PFSK-1 (cell line): Measurements from ENCODE around the gene GTF3C4.

Source experiments
- FOXP2 ChIP-seq: optimal IDR thresholded peaks from 2 replicates; pipeline ENCODE3; 2011; ENCODE audit warnings: borderline replicate concordance, control low read depth, inconsistent platforms; ENCODE audit not compliant: insufficient read depth; ENCODE audit errors: extremely low read length, extremely low read depth
- POLR2AphosphoS5 ChIP-seq: IDR thresholded peaks from 2 replicates; pipeline ENCODE4 v1.6.1; 2012; ENCODE audit warnings: low read depth, mild to moderate bottlenecking, control low read depth, low read length, moderate library complexity
- SIN3A ChIP-seq: IDR thresholded peaks from 2 replicates; pipeline ENCODE4 v1.6.1; 2012; ENCODE audit warnings: mild to moderate bottlenecking, low read length, moderate library complexity, borderline replicate concordance; ENCODE audit not compliant: insufficient read depth
- TAF1 ChIP-seq: IDR thresholded peaks from 2 replicates; pipeline ENCODE4 v1.6.1; 2012; ENCODE audit warnings: low read length, control low read depth, borderline replicate concordance; ENCODE audit not compliant: insufficient read depth
- TF ChIP-seq, protein P1 (sequence below), 2 experiments: IDR thresholded peaks; 2 replicates each; pipeline versions ENCODE4 v1.6.1 to v1.8.0; 2011 to 2012; ENCODE audit warnings: low read depth in 2 of 2, low read length in 2 of 2, control low read depth in 1 of 2, inconsistent platforms in 1 of 2, mild to moderate bottlenecking in 1 of 2, moderate library complexity in 1 of 2; ENCODE audit not compliant: insufficient read depth in 1 of 2

The GTF3C4 gene

DNA sequence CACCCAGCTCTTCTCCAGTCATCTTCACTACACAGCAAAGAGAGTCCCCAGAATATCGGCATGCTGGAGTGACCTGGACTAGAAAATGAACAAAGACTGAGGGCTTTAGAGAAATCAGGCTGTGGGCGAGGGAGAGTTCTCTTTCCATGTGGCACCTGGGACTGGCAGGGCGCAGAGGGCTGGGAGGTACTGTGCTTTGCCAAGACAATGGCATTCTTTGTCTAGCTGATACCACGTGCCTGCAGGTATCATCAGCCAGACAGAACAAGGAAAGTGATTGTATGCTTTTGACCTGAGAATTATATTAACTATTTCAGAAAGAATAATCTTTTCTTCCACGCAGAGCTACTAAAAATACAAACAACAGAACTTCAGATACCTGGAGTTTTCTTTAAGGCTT, 30.9 kb upstream of the GTF3C4 start:
- TF ChIP-seq SIN3A = no peak
- TF ChIP-seq, protein P1, sequence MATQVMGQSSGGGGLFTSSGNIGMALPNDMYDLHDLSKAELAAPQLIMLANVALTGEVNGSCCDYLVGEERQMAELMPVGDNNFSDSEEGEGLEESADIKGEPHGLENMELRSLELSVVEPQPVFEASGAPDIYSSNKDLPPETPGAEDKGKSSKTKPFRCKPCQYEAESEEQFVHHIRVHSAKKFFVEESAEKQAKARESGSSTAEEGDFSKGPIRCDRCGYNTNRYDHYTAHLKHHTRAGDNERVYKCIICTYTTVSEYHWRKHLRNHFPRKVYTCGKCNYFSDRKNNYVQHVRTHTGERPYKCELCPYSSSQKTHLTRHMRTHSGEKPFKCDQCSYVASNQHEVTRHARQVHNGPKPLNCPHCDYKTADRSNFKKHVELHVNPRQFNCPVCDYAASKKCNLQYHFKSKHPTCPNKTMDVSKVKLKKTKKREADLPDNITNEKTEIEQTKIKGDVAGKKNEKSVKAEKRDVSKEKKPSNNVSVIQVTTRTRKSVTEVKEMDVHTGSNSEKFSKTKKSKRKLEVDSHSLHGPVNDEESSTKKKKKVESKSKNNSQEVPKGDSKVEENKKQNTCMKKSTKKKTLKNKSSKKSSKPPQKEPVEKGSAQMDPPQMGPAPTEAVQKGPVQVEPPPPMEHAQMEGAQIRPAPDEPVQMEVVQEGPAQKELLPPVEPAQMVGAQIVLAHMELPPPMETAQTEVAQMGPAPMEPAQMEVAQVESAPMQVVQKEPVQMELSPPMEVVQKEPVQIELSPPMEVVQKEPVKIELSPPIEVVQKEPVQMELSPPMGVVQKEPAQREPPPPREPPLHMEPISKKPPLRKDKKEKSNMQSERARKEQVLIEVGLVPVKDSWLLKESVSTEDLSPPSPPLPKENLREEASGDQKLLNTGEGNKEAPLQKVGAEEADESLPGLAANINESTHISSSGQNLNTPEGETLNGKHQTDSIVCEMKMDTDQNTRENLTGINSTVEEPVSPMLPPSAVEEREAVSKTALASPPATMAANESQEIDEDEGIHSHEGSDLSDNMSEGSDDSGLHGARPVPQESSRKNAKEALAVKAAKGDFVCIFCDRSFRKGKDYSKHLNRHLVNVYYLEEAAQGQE (IDR thresholded peaks at IDR 0.05; ENCODE audit: insufficient read depth in 1 of 2, low read depth in 2 of 2, low read length in 2 of 2) = no peak
- no peak for TF ChIP-seq TAF1
- TF ChIP-seq FOXP2 = no peak
- no peak for TF ChIP-seq POLR2AphosphoS5

DNA sequence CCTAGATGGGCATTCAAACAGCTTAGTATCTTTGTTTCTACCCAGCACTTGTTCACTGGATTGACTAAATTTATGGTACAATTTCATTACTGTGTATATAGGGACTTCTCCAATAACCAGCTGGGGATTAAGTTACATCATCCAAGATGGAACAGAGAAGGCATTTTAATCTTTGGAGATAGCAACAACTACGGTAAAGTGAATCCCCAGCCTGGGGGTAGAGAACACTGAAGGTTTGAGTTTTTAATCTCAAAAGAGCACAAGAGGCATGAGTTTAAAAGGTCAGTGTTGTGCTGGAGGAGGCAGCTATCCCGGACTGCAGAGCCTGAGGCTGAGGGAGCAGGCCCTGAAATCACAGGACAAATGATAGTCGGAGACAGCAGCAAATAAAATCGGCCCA, 29.0 kb upstream of the GTF3C4 start:
- TF ChIP-seq, protein P1 (IDR thresholded peaks at IDR 0.05; ENCODE audit: insufficient read depth in 1 of 2, low read depth in 2 of 2, low read length in 2 of 2) = no peak
- no peak for TF ChIP-seq FOXP2
- no peak for TF ChIP-seq SIN3A
- no peak for TF ChIP-seq TAF1
- TF ChIP-seq POLR2AphosphoS5 = no peak

DNA sequence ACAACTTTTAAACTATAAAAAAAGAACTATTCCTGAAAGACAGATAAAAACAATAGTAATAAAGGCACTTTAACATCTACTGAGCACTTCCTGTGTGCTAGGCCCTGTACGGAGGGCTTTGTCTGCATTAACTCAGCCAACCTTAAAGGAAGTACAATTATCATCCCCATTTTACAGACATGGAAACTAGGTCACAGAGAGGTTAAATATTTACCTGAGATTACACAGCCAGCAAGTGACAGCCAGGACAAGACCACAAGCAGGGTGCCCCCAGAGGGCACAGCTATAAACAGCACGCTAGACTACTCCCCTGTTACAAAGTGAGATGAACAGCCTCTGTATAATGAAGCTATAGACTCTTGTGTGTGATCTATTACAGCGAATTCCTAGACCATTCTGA, 26.0 kb upstream of the GTF3C4 start:
- TF ChIP-seq, protein P1 (IDR thresholded peaks at IDR 0.05; ENCODE audit: insufficient read depth in 1 of 2, low read depth in 2 of 2, low read length in 2 of 2) = no peak
- TF ChIP-seq POLR2AphosphoS5 = no peak
- TF ChIP-seq TAF1 = no peak
- TF ChIP-seq SIN3A = no peak
- TF ChIP-seq FOXP2 = no peak

DNA sequence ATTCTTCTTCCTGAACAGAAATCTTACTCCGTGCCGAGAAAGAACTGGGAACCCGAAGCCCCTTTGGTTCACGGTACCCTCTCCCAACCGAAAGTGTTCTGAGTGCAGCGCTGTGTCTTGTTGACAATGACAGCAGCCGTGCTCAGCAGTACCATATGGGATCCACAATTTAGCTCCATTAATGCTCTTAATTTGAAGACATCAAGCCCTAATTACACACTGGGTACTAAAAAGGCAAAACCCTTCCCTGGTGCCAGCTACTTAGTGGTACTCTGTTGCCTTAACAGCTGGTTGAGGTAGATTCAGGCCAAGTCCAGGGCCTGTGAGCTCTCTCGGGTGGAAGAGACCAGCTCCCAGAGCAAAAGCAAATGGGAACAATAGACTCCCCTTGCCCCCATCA, 25.0 kb upstream of the GTF3C4 start:
- TF ChIP-seq SIN3A (no peak), FOXP2 (no peak), TAF1 (no peak), POLR2AphosphoS5 (no peak)
- TF ChIP-seq, protein P1 (IDR thresholded peaks at IDR 0.05; ENCODE audit: insufficient read depth in 1 of 2, low read depth in 2 of 2, low read length in 2 of 2) = no peak

DNA sequence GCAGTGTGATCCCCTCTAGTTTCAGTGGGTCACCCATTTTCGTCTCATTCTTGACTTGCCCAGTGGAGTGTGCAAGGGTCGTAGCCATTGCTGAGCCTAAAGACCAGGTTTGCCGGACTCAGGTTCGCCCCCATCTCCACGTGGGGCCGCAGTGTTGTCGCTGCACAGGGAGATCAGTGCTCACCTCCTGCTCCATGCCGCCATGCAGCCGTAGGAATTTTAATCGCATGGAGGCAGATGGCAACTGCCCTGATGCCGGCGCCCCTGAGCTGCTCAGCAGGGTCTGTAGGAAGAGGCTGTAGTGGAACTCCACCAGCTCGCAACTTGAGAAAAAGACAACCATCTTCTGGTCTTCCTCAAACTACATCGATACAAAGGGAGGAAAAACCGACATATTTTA, 24.6 kb upstream of the GTF3C4 start:
- no peak for TF ChIP-seq FOXP2
- no peak for TF ChIP-seq POLR2AphosphoS5
- TF ChIP-seq, protein P1 (IDR thresholded peaks at IDR 0.05; ENCODE audit: insufficient read depth in 1 of 2, low read depth in 2 of 2, low read length in 2 of 2) = no peak
- no peak for TF ChIP-seq SIN3A
- TF ChIP-seq TAF1 = no peak
